Measurements from ENCODE around the gene WDR46.
"Not testable (repeated sequence)": the region's sequence is repeated elsewhere in the genome, so short reads cannot be mapped to it uniquely, and the experiment has no call there.

WDR46 gene

GRCh38 chr6:33264015-33264414, 25.0 kb downstream of the WDR46 start:
- DNase-seq (ENCODE audit: low read depth): no peak

GRCh38 chr6:33262490-33262889, 26.5 kb downstream of the WDR46 start:
- DNase-seq (ENCODE audit: low read depth): not testable (repeated sequence)

DNA sequence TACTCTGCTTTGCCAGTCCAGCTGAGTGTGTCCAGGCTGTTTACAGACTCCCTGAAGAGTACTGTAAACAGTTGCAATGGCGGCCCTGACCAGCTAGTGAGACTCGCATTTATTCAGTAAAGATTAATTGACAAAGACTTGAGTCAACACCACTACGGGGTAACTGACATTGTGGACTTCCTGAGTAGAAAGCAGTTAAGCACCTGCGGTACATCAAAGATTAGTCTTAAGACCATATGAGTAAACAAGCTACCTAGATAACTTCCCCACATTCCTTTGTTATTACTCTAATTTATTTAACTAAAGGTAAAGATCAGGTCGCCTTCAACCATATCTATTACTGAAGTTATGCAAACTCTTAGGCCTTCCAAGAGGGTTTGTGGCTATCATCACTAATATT, 30.0 kb downstream of the WDR46 start:
- no peak for DNase-seq (ENCODE audit: low read depth)

DNA sequence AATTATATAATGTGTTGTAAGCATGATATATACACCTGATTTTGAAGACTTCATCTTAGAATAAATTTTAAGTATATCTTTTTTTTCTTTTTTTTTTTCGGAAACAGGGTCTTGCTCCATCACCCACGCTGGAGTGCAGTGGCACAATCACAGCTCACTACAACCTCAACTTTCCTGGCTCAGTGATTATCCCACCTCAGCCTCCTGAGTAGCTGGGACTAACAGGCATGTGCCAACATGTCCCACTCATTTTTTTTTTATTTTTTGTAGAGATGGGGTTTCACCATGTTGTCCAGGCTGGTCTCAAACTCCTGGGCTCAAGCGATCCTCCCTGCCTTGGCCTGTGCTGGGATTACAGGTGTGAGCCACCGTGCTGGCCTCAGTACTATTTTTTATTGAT, 34.4 kb downstream of the WDR46 start:
- no peak for DNase-seq (ENCODE audit: low read depth)

GRCh38 chr6:33252759-33253158, 36.3 kb downstream of the WDR46 start:
- no peak for DNase-seq (ENCODE audit: low read depth)

GRCh38 chr6:33251395-33252012, 37.5 kb downstream of the WDR46 start:
- no peak for DNase-seq (ENCODE audit: low read depth)

DNA sequence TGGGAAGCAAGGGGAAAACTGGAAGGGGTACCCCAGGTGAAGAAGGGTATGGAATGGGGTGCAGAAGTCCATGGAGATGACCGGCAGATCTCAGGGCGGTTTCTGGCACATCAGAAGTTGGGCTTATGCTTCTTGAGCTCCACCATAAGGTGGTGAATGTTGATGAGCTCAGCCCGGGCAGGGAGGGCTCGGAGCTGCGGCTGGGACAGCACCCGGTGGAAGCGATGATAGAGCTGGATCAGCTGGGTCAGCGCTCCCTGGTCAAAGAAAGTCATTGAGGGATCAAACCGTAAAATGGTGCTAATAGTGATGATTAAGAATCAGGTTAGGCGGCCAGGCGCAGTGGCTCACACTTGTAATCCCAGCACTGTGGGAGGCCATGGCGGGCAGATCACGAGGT, 38.3 kb downstream of the WDR46 start:
- DNase-seq (ENCODE audit: low read depth): no peak

DNA sequence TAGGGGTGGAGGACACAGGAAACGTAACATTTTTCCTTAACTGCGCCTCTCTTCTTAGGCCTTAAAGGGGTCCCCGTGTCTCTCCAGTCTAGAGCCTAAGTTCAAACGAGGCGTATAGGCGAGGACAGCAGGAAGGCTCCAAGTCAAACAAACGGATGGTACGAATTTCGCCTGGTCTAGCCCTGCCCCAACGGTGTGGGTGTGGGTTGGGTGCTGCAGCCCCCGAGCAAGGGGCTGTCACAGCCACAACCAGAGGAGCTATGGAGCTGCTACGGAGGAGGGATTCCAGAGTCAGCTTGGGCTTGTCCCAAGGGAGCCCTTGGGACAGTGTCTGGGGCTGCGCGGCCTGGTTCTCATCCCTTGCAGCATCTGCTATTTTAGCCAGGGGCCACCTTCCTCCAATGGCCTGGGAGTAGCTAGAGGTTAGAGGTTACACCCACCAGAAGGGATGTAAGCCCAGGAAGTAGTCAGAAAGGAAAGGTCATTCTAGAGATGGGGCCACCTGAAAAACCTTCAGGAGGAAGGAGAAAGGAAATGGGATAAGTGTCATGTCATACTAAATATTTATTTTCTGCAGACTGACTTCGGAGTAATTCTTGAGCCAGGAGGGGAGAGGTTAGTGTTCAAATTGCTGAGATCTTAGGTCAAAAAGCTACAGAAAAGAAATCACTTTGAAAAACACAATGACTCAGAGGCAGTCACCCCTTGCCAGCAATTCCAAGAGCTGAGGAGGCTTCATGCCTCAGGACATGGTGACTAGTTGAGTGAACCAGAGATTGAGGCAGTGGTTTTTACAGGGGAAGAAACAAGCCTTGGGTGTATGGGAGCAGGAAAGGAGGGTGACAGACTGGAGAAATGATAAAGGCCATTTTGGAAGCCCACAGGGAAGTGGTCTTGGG, 39.1 kb downstream of the WDR46 start:
- no peak for DNase-seq (ENCODE audit: low read depth)

- peak; percentile 89 for DNase-seq (ENCODE audit: low read depth)
These were observed 39.9 kb downstream of the WDR46 start for GRCh38 chr6:33248932-33249731.

DNA sequence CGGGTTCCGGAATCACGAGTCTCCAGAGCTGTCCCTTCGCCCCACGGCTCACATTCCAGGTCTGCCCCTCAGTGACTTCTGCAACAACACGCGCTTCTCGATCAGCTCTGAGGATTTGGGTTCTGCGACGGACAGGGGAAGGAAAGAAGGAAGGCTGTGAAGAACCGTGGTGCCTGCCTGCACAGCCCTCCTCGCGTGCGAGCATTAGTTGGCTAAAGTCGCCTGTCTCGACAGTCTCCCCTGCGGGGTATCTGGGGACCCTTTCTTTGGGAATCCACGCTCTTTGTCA, 40.5 kb downstream of the WDR46 start:
- DNase-seq (ENCODE audit: low read depth): no peak

- peak; percentile 89 for DNase-seq (ENCODE audit: low read depth)
These were observed 40.9 kb downstream of the WDR46 start for GRCh38 chr6:33247977-33248642.

GRCh38 chr6:33243476-33243875, 45.6 kb downstream of the WDR46 start:
- no peak for DNase-seq (ENCODE audit: low read depth)

DNA sequence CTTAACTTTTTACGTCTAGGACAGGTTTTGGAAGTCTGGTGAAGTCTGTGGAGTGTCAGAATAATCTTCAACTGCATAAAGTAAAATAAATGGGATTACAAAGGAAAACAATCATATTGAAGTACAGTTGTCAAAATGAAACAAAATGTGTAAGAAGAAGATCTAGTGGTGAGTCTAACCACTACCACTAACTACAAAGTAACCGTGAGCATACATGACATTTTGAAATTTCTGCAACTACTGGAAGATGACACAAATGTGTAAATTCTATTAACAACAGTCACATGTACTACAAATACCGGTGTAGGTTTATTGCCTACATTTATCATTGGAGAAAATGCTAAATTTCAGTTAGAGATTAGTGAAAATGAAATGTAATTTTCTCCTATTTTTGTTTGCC, 47.1 kb downstream of the WDR46 start:
- DNase-seq (ENCODE audit: low read depth): no peak

DNA sequence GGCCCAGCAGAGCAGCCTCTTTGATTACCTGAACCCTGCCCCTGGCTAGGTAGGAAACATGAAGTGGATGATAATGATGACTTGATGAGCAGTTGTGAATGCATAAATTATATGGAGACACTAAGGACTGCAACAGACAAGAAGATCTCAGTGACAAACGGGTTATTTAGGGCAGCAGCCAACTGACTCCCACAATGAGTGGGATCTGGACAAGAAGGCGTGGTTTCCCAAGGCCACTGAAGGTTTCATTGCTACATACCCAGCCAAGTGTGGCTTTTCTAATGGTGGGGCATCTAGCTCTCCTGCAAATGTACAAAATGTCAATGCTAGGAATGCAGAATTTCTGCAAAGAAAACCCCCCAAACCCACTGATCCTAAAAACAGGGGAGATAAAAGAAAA, 51.3 kb downstream of the WDR46 start:
- DNase-seq (ENCODE audit: low read depth): no peak

DNA sequence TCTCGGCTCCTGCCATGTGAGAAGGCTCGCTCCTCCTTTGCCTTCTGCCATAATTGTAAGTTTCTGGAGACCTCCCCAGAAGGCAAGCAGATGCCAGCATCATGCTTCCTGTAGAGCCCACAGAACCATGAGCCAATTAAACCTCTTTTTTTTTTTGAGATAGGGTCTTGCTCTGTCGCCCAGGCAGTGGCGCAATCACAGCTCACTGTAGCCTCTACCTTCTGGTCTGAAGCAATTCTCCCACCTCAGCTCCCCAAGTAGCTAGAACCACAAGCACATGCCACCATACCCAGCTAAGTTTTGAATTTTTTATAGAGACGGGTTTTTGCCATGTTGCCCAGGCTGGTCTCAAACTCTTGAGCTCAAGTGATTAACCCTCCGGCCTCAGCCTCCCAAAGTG, 52.2 kb downstream of the WDR46 start:
- no peak for DNase-seq (ENCODE audit: low read depth)

GRCh38 chr6:33236328-33236727, 52.7 kb downstream of the WDR46 start:
- DNase-seq (ENCODE audit: low read depth): no peak

DNA sequence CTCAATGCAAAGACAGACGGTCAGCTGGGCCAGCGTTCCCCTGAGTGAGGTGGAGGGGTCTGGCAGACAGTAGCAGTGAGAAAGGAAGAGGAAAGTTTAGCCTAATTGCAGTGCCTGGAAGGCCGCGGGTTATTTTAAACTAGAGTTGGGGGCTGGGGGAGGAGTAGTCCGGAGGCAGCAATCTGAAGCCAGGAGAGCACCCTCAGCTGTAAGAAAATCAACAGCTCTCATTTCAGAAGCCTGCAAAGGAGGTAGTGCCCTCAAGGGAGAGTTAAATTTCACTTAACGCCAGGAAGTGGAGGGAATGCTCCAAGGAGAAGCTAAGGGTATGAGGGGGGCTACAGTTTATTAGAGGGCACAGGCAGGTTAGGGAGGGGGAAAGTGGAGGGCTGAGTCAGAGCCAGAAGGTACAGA, 53.8 kb downstream of the WDR46 start:
- DNase-seq (ENCODE audit: low read depth): no peak

Measured in stimulated activated CD8-positive, alpha-beta memory T cell treated with anti-CD3 and anti-CD28 coated beads, Interleukin-7, amount 100 ng/mL, for 24 hours (primary cell).